Kidney (tissue), 14 donors: ENCODE data around the gene FGF5. TPM values are rescaled to one million over a fixed set of nuclear protein-coding genes. Genes with fewer than 3 reads are reported as not detected.

Experiments
- DNase-seq, 5 donors: peaks; one replicate each; pipeline ENCODE4 v3.0.0-alpha.2; 2013 to 2020
- FAIRE-seq: peaks from 2 replicates; lab custom pipeline; 2012; peaks lifted over from hg19 to GRCh38; lab: Jason Lieb, UNC
- H3K27ac ChIP-seq, 2 donors: one replicate each; pipeline ENCODE4 v1.7.0; 2013; ENCODE audit warnings: low read depth in 2 of 2, low read length in 2 of 2, inconsistent platforms in 1 of 2
- H3K27me3 ChIP-seq: one replicate; pipeline ENCODE4 v1.7.1; 2013; ENCODE audit warnings: low read length, inconsistent platforms; ENCODE audit not compliant: control insufficient read depth, insufficient read depth
- H3K36me3 ChIP-seq, 3 donors: one replicate each; pipeline versions ENCODE4 v1.7.0 to v1.7.1; 2013; ENCODE audit warnings: low read length in 3 of 3, control low read depth in 1 of 3, inconsistent platforms in 1 of 3; ENCODE audit not compliant: insufficient read depth in 3 of 3, control insufficient read depth in 2 of 3
- H3K4me1 ChIP-seq, 3 donors: one replicate each; pipeline versions ENCODE4 v1.7.0 to v1.7.1; 2013; ENCODE audit warnings: low read length in 3 of 3, inconsistent platforms in 1 of 3, low read depth in 1 of 3; ENCODE audit not compliant: control insufficient read depth in 2 of 3, insufficient read depth in 2 of 3
- H3K4me3 ChIP-seq, 3 donors: one replicate each; pipeline versions ENCODE4 v1.7.0 to v1.8.1; 2013; ENCODE audit warnings: low read length in 3 of 3, control low read depth in 1 of 3, inconsistent platforms in 1 of 3
- H3K9ac ChIP-seq, 3 donors: one replicate each; pipeline versions ENCODE4 v1.7.0 to v1.7.1; 2013; ENCODE audit warnings: low read length in 3 of 3, control low read depth in 1 of 3, inconsistent platforms in 1 of 3
- H3K9me3 ChIP-seq, 3 donors: one replicate each; pipeline versions ENCODE4 v1.7.0 to v1.7.1; 2013; ENCODE audit warnings: low read length in 3 of 3, control low read depth in 1 of 3, inconsistent platforms in 1 of 3; ENCODE audit not compliant: control insufficient read depth in 2 of 3, insufficient read depth in 1 of 3
- intact Hi-C: fragments of 100-400 bp; cut with DNase I; formaldehyde crosslinking; loops from one replicate; pipeline ENCODE4 v1.11.1; 2022
- polyA plus RNA-seq: library from polyadenylated mRNA; stranded (reverse); fragments of 350-450 nt; fragmentation: Illumina TruSeq; extraction: RNeasy Lipid Tissue Mini Kit (QIAGEN cat#74804); gene quantifications from one replicate; pipeline ENCODE4 v1.2.3, GENCODE V29; 2014; ENCODE audit warnings: low read depth, low replicate concordance; ENCODE audit not compliant: insufficient read depth
- total RNA-seq: library from RNA; stranded (reverse); fragmentation: NEBNext Ultra II Directional; extraction: Animal tissue kit (Norgen Biotek cat#: 25700); gene quantifications from one replicate; pipeline ENCODE4 v1.2.1, GENCODE V29; 2021
- TF ChIP-seq, protein P1 (sequence below): IDR thresholded peaks from 3 replicates; pipeline ENCODE4 v1.5.1; 2012; ENCODE audit warnings: mild to moderate bottlenecking, moderate library complexity, borderline replicate concordance; ENCODE audit not compliant: insufficient read depth; ENCODE audit errors: extremely low read depth
- donor health status: control.
- donor health status: control.
- donor health status: control.
- donor health status: control.
- donor health status: control.
- donor health status: DM: yes; HTN: yes; CAD: no.
- donor health status: Normal renal cell carcinoma (clear cell type).

The FGF5 gene
- total and polyA plus RNA-seq, 2 donors from 2014 or later, result 0.09 to 0.13 TPM

- intact Hi-C loops, result no loop called here
- H3K27me3 ChIP-seq, result peaks cover 24% of the 10 kb centered on the region
- no peak for FAIRE-seq
Measured at GRCh38 chr4:80259817-80260216, 6.6 kb upstream of the FGF5 start.

DNA sequence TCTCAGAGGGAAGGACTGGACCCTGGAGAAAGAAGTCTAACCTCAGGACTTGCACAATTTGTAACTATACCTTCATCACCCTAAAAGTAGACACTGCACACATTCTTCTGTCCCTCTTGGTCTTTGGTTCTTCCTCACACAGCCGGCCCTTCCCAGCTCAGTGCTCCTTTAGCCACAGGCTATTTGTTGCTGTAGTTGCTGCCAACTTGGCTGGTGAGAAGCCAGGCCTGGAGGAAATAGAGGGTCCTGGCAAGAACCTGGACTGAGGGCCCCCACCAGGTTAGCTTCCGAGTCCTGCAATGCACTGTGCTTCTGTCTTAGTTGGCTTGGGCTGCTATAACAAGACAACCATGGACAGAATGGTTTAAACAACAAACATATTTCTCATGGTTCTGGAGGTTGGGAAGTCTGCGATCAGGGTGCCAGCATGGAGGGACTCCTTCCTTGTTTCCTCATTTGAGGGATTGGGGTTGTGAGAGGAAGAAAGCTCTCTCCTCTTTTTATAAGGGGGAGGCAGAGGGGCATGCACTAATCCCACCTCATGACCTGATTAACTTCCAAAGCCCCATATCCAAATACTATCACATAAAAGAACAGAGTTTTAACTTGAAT lies 4.4 kb upstream of the FGF5 start:
- no peak overlapping the region for H3K4me3 ChIP-seq
- intact Hi-C loops, result no loop called here
- no peak for FAIRE-seq
- H3K27me3 ChIP-seq, result peaks cover 37% of the 10 kb centered on the region
- H3K9me3 ChIP-seq, result no peaks in the 10 kb centered on the region
- H3K27ac ChIP-seq, result no peak overlapping the region
- H3K9ac ChIP-seq, result no peak overlapping the region
- no peaks in the 10 kb centered on the region for H3K36me3 ChIP-seq
- TF ChIP-seq, protein P1, sequence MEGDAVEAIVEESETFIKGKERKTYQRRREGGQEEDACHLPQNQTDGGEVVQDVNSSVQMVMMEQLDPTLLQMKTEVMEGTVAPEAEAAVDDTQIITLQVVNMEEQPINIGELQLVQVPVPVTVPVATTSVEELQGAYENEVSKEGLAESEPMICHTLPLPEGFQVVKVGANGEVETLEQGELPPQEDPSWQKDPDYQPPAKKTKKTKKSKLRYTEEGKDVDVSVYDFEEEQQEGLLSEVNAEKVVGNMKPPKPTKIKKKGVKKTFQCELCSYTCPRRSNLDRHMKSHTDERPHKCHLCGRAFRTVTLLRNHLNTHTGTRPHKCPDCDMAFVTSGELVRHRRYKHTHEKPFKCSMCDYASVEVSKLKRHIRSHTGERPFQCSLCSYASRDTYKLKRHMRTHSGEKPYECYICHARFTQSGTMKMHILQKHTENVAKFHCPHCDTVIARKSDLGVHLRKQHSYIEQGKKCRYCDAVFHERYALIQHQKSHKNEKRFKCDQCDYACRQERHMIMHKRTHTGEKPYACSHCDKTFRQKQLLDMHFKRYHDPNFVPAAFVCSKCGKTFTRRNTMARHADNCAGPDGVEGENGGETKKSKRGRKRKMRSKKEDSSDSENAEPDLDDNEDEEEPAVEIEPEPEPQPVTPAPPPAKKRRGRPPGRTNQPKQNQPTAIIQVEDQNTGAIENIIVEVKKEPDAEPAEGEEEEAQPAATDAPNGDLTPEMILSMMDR, result no peak
- DNase-seq, result no peak
- peaks cover 0 to 9% (median 0%) of the 10 kb centered on the region in 3 donors for H3K4me1 ChIP-seq

More at GRCh38 chr4:80259817-80260216, 6.6 kb upstream of the FGF5 start:
- no peaks in the 10 kb centered on the region for H3K4me1 ChIP-seq
- no peaks in the 10 kb centered on the region for H3K36me3 ChIP-seq
- DNase-seq, result no peak
- no peak overlapping the region for H3K27ac ChIP-seq
- TF ChIP-seq, protein P1, result no peak
- H3K9me3 ChIP-seq, result no peaks in the 10 kb centered on the region
- H3K9ac ChIP-seq, result no peak overlapping the region
- H3K4me3 ChIP-seq, result no peak overlapping the region

- Histone ChIP-seq H3K4me1 (peaks cover 0 to 9% (median 0%) of the 10 kb centered on the region in 3 donors), H3K27ac (no peak overlapping the region), H3K9ac (no peak overlapping the region), H3K9me3 (no peaks in the 10 kb centered on the region), H3K27me3 (peaks cover 49% of the 10 kb centered on the region), H3K36me3 (no peaks in the 10 kb centered on the region), H3K4me3 (no peak overlapping the region)
- TF ChIP-seq, protein P1, result no peak
- peak in 4 of 5 donors; percentile 15 to 43 (median 22) for DNase-seq
- no peak for FAIRE-seq
- intact Hi-C loops, result no loop called here
Measured at GRCh38 chr4:80263541-80264351, 2.7 kb upstream of the FGF5 start.
